Endodermal cell (in vitro differentiated cells): ENCODE data around the gene DUSP2. TPM values are rescaled to one million over a fixed set of nuclear protein-coding genes. Genes with fewer than 3 reads are reported as not detected.

Source experiments
- DNase-seq: peaks from one replicate; pipeline ENCODE4 v3.0.0-alpha.2; 2017
- H3K27ac ChIP-seq: 2 replicates; pipeline ENCODE4 v1.5.1; 2013; ENCODE audit warnings: mild to moderate bottlenecking, low read depth, low read length, moderate library complexity
- H3K27me3 ChIP-seq: 2 replicates; pipeline ENCODE4 v1.6.1; 2013; ENCODE audit warnings: mild to moderate bottlenecking, low read length, moderate library complexity; ENCODE audit not compliant: insufficient read depth, control insufficient read depth, poor library complexity, severe bottlenecking
- H3K36me3 ChIP-seq: 2 replicates; pipeline ENCODE4 v1.7.0; 2013; ENCODE audit warnings: mild to moderate bottlenecking, low read length, moderate library complexity; ENCODE audit not compliant: control insufficient read depth, insufficient read depth
- H3K4me1 ChIP-seq: one replicate; pipeline ENCODE4 v1.7.0; 2013; ENCODE audit warnings: low read length; ENCODE audit not compliant: control insufficient read depth, insufficient read depth
- H3K4me3 ChIP-seq: 2 replicates; pipeline ENCODE4 v1.5.1; 2013; ENCODE audit warnings: mild to moderate bottlenecking, low read length, moderate library complexity
- H3K9ac ChIP-seq: 2 replicates; pipeline ENCODE4 v1.6.1; 2013; ENCODE audit warnings: mild to moderate bottlenecking, low read length, moderate library complexity; ENCODE audit not compliant: poor library complexity, severe bottlenecking; ENCODE audit errors: extremely low read depth
- H3K9me3 ChIP-seq: 2 replicates; pipeline ENCODE4 v1.6.1; 2013; ENCODE audit warnings: mild to moderate bottlenecking, low read length, moderate library complexity; ENCODE audit not compliant: control insufficient read depth
- H3K27ac Mint-ChIP-seq: 2 replicates; pipeline ENCODE4 v1.8.0; 2020; ENCODE audit warnings: mixed read lengths
- H3K27me3 Mint-ChIP-seq: 2 replicates; pipeline ENCODE4 v1.8.0; 2021; ENCODE audit warnings: mild to moderate bottlenecking, mixed read lengths; ENCODE audit not compliant: insufficient read depth
- H3K36me3 Mint-ChIP-seq: 2 replicates; pipeline ENCODE4 v1.8.0; 2020; ENCODE audit warnings: low read depth, mixed read lengths
- H3K4me1 Mint-ChIP-seq: 2 replicates; pipeline ENCODE4 v1.8.0; 2020; ENCODE audit warnings: mixed read lengths
- H3K4me3 Mint-ChIP-seq: 2 replicates; pipeline ENCODE4 v1.8.0; 2020; ENCODE audit warnings: mild to moderate bottlenecking, moderate library complexity, mixed read lengths
- H3K9me3 Mint-ChIP-seq: 2 replicates; pipeline ENCODE4 v1.8.0; 2020; ENCODE audit warnings: mild to moderate bottlenecking, mixed read lengths
- CTCF ChIP-seq: fragments of 200-600 bp; sonication (generic); conservative IDR thresholded peaks from 2 replicates; pipeline ENCODE4 v1.5.0; 2021; ENCODE audit warnings: antibody characterized with exemption, mild to moderate bottlenecking
- WGBS, 2 experiments: methylation state at CpG; one replicate each; pipeline versions ENCODE4 v1.1.5 to v1.1.7; 2013; ENCODE audit warnings: missing lambda C conversion rate in 2 of 2, mixed read lengths in 1 of 2; ENCODE audit not compliant: insufficient coverage in 1 of 2, insufficient read length in 1 of 2; 5-methylcytosine and 5-hydroxymethylcytosine counted together
- total RNA-seq, 2 donors: library from RNA; stranded (reverse); fragmentation: NEBNext Ultra II Directional in 1 of 2; extraction: Animal tissue kit (Norgen Biotek cat#: 25700) in 1 of 2; gene quantifications; 2 replicates in 1 of 2; 3 replicates in 1 of 2; pipeline ENCODE4 v1.2.1, GENCODE V29; 2021

DUSP2 gene
- total RNA-seq, 2 donors from 2014 or later = 1.6 to 2.2 TPM

DNA sequence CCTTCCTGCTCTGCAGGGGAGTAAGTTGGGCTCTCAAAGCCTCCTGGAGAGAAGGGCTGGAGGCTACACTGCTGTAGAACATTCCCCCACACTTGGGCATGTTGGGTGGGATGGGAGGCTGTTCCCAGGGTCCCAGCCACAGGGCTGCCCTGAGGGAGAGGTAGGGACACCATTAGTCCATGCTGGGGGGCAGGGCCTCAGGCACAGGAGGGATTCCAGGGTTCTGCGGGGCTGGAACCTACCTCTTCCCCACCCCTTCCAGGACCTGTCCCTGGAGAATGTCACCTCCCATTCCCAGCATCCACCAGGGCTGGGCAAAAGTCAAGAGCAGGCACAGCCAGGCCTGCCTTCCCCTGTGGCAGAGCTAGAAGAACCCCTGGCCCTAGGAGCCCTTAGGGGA lies 21.9 kb downstream of the DUSP2 start:
- H3K4me1 Mint-ChIP-seq = no peaks in the 10 kb centered on the region

GRCh38 chr2:96122391-96122790 lies 22.8 kb downstream of the DUSP2 start:
- TF ChIP-seq CTCF = no peak
- no peak overlapping the region for H3K4me3 Mint-ChIP-seq
- no peak for DNase-seq
- Histone ChIP-seq H3K9me3 (no peaks in the 10 kb centered on the region), H3K4me3 (no peak overlapping the region), H3K4me1 (no peaks in the 10 kb centered on the region), H3K9ac (no peak overlapping the region), H3K36me3 (no peaks in the 10 kb centered on the region), H3K27ac (no peak overlapping the region), H3K27me3 (peaks cover 46% of the 10 kb centered on the region)
- H3K36me3 Mint-ChIP-seq = no peaks in the 10 kb centered on the region
- H3K27ac Mint-ChIP-seq = no peak overlapping the region
- WGBS, 2 experiments = 85 to 87% methylated on average over 4 to 5 of the region's 5 CpGs
- no peaks in the 10 kb centered on the region for H3K9me3 Mint-ChIP-seq
- no peaks in the 10 kb centered on the region for H3K4me1 Mint-ChIP-seq
- H3K27me3 Mint-ChIP-seq = peaks cover 66% of the 10 kb centered on the region

More for the DNA sequence above, 21.9 kb downstream of the DUSP2 start:
- TF ChIP-seq CTCF = no peak
- Histone ChIP-seq H3K36me3 (no peaks in the 10 kb centered on the region), H3K9ac (no peak overlapping the region), H3K4me1 (no peaks in the 10 kb centered on the region), H3K4me3 (no peak overlapping the region), H3K27ac (no peak overlapping the region), H3K9me3 (no peaks in the 10 kb centered on the region), H3K27me3 (peaks cover 42% of the 10 kb centered on the region)
- no peak overlapping the region for H3K4me3 Mint-ChIP-seq
- DNase-seq = no peak
- H3K9me3 Mint-ChIP-seq = no peaks in the 10 kb centered on the region
- no peaks in the 10 kb centered on the region for H3K36me3 Mint-ChIP-seq
- WGBS, 2 experiments = 88% methylated on average over 1 of the region's 1 CpG; no CpG with 5 or more reads in 1 of the 2 experiments
- H3K27me3 Mint-ChIP-seq = peaks cover 58% of the 10 kb centered on the region
- no peak overlapping the region for H3K27ac Mint-ChIP-seq

DNA sequence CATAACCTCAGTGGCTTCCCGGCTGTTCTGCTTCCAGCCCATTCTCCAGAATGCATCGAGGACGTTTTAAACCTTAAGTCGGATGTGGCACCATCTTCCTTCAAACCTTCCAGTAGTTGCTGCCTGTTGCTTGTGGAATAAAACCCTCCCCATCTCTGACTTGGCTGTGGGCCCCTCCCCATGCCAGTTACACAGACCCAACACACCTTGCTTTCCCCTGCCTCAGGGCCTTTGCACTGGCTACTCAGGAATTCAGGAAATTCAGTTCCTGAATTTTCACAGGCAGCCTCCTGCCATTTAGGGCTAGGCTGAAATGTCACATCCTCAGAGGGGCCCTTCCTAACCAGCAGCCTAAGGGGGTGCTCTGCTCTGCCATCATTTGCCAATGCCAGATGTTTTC lies 23.8 kb downstream of the DUSP2 start:
- Histone ChIP-seq H3K4me3 (no peak overlapping the region), H3K9ac (no peak overlapping the region), H3K4me1 (no peaks in the 10 kb centered on the region), H3K9me3 (no peaks in the 10 kb centered on the region), H3K36me3 (no peaks in the 10 kb centered on the region), H3K27ac (no peak overlapping the region), H3K27me3 (peaks cover 43% of the 10 kb centered on the region)
- Mint-ChIP-seq H3K9me3 (no peaks in the 10 kb centered on the region), H3K36me3 (no peaks in the 10 kb centered on the region), H3K4me3 (no peak overlapping the region), H3K4me1 (no peaks in the 10 kb centered on the region), H3K27me3 (peaks cover 63% of the 10 kb centered on the region), H3K27ac (no peak overlapping the region)
- no peak for TF ChIP-seq CTCF
- 91 to 96% methylated on average over 4 of the region's 4 CpGs for WGBS, 2 experiments
- DNase-seq = no peak
